Uterus (tissue), 2 donors: ENCODE measurements around the gene DBF4B.

ENCODE experiments used
- POLR2A ChIP-seq, 2 donors: fragments of 450-650 bp; IDR thresholded peaks; one replicate each; pipeline ENCODE4 v1.6.1; 2016; ENCODE audit warnings: antibody characterized with exemption in 2 of 2, mild to moderate bottlenecking in 1 of 2, moderate library complexity in 1 of 2
- TF ChIP-seq, protein P1 (sequence below), 4 experiments: fragments of 200-600 bp in 2 of 4; fragments of 450-650 bp in 2 of 4; sonication (generic) in 2 of 4; IDR thresholded peaks; one replicate each; pipeline ENCODE4 v1.5.1; 2016 to 2019; ENCODE audit warnings: antibody characterized with exemption in 4 of 4, mild to moderate bottlenecking in 2 of 4, moderate library complexity in 1 of 4

DNA sequence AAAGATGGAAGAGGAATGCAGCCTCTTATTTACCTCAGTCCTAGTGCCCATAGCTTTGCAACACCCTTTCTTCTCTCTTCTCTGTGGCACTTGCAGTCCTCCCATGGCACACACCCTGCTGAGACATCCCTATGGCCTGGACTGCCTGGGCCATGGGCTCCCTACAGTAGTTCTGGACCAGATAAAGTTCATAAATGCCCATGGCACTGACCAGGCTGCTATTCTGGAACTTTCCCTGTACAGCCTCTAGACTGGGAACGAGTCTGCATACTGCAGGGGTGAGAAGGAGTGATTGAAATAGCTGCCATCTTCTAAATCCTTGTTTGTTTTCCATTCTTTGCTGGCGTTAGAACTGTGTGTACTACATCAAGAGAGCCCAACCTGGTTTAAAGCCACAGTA lies 25.8 kb downstream of the DBF4B start:
- TF ChIP-seq, protein P1, sequence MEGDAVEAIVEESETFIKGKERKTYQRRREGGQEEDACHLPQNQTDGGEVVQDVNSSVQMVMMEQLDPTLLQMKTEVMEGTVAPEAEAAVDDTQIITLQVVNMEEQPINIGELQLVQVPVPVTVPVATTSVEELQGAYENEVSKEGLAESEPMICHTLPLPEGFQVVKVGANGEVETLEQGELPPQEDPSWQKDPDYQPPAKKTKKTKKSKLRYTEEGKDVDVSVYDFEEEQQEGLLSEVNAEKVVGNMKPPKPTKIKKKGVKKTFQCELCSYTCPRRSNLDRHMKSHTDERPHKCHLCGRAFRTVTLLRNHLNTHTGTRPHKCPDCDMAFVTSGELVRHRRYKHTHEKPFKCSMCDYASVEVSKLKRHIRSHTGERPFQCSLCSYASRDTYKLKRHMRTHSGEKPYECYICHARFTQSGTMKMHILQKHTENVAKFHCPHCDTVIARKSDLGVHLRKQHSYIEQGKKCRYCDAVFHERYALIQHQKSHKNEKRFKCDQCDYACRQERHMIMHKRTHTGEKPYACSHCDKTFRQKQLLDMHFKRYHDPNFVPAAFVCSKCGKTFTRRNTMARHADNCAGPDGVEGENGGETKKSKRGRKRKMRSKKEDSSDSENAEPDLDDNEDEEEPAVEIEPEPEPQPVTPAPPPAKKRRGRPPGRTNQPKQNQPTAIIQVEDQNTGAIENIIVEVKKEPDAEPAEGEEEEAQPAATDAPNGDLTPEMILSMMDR (IDR thresholded peaks at IDR 0.05) = no peak
- no peak for TF ChIP-seq POLR2A (IDR thresholded peaks at IDR 0.05)
